Measurements from ENCODE around the gene ADAMTS18.
"Not testable (repeated sequence)": the region's sequence is repeated elsewhere in the genome, so short reads cannot be mapped to it uniquely, and the experiment has no call there.

The ADAMTS18 gene

DNA sequence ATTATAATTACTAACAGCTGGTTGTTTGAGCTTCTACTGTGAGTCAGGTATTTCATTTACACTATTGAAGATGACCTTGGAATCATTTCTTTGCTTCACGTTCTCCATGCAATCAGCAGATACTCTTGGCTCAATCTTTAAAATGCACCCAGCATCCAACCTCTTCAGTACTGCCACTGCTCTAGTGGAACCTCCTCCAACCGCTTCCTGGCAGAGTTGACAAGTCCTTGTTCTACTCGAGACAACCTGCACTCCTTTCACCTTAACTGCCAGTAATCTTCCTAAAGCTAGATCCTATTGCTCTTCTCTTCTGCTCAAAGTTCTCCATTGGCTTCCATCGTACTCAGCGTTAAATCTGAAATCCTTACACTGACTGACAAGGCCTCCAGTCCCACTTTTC is 149.2 kb downstream of the ADAMTS18 start:
- DNase-seq (ENCODE audit: low read depth, low spot score): no peak

DNA sequence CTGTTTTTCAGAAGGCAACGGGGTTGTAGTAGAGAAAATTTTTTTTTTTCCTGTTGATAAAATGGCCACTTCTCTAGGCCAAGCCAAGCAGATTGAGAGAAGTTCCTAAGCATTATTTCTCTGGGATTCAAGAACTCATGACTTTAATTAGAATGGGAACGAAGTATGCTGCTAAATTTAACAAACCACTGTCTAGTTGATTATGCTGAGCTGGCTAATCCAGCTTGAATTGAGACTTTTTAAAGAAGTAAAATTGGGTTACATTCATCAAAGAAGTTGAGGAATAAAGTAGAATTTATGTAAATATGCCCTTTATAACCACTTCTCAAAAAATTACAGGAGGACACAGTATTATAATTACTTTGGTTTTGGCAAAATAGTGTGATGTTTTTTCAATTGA is 152.5 kb downstream of the ADAMTS18 start:
- no peak for DNase-seq (ENCODE audit: low read depth, low spot score)

GRCh38 chr16:77279316-77279715 is 155.5 kb downstream of the ADAMTS18 start:
- not testable (repeated sequence) for DNase-seq (ENCODE audit: low read depth, low spot score)

DNA sequence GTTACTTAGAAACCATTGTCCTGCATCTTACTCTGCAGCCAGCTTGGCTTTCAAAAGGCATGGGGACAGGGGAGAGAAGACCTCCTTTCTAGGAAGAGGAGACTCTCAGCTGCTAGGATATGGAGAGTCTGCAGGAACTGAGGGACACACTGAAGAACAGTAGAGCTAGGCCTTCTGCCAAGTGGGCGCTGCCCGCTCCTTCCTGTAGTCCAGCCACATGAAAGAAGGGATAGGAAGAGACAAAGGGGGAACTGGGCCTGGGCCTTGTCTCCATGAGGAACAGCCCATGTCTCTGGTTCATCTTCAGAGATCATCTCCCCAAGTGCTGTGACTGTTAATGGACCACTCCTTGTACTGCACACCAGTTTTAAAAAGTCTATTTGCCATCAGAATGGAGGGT is 157.3 kb downstream of the ADAMTS18 start:
- no peak for DNase-seq (ENCODE audit: low read depth, low spot score)

DNA sequence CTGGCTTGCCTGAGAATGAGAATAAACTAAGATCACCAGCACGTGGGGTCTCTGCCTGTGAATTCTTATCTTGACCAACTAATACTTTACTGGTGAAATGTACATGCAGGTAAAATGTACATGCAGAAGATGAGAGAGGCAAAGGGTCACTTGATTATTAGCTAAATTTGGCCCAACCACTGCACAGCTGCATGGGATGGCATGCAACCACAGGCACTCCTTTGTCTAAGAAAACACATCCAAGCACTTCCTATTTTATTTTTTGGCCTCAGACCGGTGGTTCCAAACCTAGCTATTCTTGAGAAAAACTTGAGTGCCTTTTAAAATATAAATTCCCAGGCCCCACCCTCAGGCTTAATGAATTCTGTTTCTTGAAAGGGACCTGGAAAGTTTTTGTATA is 157.7 kb downstream of the ADAMTS18 start:
- DNase-seq (ENCODE audit: low read depth, low spot score): no peak

DNA sequence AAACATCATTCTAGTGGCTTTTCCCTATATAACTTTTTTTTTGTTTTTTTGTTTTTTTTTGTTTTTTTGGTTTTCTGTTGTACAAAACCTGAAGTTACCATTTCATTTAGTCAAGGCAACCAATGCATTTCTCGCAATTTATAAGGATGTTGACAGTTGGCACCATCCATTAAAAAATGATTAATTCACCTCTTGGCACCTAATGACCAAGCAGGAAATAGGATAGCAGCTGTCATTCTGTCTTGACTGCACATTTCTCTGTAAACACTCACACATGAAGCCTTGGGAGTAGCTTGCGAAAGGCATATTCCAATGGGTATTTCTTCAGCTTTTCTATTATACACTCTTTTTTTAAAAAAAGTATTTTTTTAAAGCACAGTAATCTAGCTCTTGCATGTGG is 158.2 kb downstream of the ADAMTS18 start:
- no peak for DNase-seq (ENCODE audit: low read depth, low spot score)

GRCh38 chr16:77275303-77275702 is 159.5 kb downstream of the ADAMTS18 start:
- DNase-seq (ENCODE audit: low read depth, low spot score): not testable (repeated sequence)

DNA sequence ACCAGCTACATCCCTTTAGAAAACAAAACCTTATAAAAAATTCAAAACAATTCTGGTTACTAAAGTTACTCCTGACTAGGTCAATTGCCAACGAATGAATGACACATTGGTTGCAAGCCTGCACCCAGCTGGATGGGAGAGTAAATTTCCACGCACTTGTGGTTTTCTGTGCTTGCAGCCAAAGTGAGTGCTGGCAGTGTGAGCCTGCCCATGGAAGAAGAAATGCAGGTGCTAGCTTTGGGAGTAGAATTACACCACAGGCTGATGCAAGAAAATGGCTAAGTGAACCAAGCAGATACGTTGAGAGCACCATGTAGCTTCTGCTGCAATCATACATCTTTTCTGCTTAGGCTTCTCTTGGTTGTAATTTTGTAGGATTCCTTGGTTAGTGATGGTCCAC is 161.0 kb downstream of the ADAMTS18 start:
- DNase-seq (ENCODE audit: low read depth, low spot score): no peak

GRCh38 chr16:77271532-77272426 is 163.1 kb downstream of the ADAMTS18 start:
- DNase-seq (ENCODE audit: low read depth, low spot score): no peak

GRCh38 chr16:77266185-77266584 is 168.6 kb downstream of the ADAMTS18 start:
- DNase-seq (ENCODE audit: low read depth, low spot score): not testable (repeated sequence)

- DNase-seq (ENCODE audit: low read depth, low spot score): no peak
Measured at GRCh38 chr16:77262971-77263370, 171.9 kb downstream of the ADAMTS18 start.

- DNase-seq (ENCODE audit: low read depth, low spot score): no peak
Measured at GRCh38 chr16:77250400-77250799, 184.4 kb downstream of the ADAMTS18 start.

DNA sequence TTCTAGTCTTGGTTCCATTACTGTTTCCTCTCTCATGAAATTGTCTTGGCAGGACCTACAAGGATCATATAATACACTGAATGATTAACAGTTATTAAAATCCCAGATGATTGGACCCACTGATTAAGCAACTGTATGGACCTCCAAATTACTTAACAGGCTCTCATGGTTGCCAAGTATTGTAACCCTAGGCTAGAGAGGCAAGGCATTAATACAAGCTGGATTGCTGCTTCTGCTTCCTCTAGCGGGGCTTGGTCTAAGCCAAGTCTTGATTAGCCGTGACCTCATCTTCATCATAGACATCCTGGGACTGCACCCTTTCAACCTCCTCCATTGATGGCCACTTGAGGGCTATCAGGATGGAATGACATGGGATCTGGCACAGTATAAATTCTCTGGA is 188.7 kb downstream of the ADAMTS18 start:
- DNase-seq (ENCODE audit: low read depth, low spot score): no peak

- not testable (repeated sequence) for DNase-seq (ENCODE audit: low read depth, low spot score)
Measured at GRCh38 chr16:77242471-77242870, 192.4 kb downstream of the ADAMTS18 start.

- DNase-seq (ENCODE audit: low read depth, low spot score): no peak
Measured at GRCh38 chr16:77238593-77238992, 196.2 kb downstream of the ADAMTS18 start.

DNA sequence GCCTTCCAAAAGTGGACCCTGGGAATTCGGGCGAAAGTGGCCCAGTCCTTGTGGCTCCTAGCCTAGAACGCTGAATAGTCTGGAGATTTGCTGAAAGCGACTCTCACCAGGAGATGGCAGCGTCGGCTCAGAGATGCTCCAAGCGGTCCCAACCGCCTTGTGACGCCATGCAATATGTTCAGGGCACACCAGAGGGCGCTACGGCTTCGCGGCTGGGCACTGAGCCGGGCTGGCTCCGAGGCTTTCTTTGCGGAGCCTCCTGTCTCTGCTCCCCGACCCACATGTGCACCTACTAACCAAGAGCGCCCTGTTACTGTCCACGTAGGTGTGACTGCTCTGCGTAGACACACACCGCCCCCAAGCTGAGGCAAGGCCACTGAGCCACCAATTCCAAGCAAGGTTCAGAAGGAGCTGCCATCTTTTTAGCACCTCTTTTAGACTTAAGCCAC is 198.7 kb downstream of the ADAMTS18 start:
- peak; percentile 95 for DNase-seq (ENCODE audit: low read depth, low spot score)

DNA sequence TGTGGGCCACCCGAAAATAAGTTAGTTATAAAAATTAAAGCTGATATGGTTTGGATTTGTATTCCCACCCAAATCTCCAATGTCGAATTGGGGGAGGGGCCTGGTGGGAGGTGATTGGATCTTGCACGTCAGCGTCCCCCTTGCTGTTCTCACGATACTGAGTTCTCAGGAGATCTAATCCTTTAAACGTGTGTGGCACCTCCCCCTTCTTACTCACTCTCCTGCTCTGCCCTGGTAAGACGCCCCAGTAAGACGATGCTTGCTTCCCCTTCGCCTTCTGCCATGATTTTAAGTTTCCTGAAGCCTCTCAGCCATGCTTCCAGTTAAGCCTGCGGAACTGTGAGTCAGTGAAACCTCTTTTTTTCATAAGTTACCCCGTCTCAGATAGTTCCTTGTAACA is 200.2 kb downstream of the ADAMTS18 start:
- DNase-seq (ENCODE audit: low read depth, low spot score): peak; percentile 33

DNA sequence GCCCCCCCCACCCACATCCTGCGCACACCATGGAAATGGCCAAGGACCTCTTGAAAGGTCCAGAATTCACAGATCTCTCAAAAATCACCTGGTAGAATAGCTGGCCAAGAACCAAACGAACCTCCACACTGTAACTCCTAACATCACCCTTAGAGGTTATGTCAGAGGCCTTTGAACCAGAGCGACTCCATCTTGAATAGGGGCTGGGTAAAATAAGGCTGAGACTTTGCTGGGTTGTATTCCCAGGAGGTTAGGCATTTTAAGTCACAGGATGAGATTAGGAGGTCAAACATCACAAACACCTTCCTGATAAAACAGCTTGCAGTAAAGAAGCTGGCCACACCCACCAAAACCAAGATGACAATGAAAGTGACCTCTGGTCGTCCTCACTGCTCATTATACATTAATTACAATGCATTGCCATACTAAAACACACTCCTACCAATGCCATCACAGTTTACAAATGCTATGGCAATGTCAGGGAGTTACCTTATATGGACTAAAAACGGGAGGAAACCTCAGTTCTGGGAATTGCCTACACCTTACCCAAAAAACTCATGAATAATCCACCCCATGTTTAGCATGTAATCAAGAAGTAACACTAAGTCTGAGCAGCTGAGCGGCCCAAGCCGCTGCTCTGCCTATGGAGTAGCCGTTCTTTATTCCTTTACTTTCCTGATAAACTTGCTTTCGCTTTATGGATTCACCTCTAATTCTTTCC is 200.9 kb downstream of the ADAMTS18 start:
- no peak for DNase-seq (ENCODE audit: low read depth, low spot score)
